ENCODE measurements around the gene SETD3.

- no peak for TF ChIP-seq CTCF (IDR thresholded peaks at IDR 0.05)
- no peak for TF ChIP-seq POLR2A (IDR thresholded peaks at IDR 0.05)
These were observed 130.8 kb downstream of the SETD3 start for GRCh38 chr14:99349721-99350495.
